Type B pancreatic cell (in vitro differentiated cells): ENCODE data around the gene KIAA1755. TPM values are rescaled to one million over a fixed set of nuclear protein-coding genes. Genes with fewer than 3 reads are reported as not detected.
A peak's percentile ranks its signal among the peaks of the same experiment; 100 is the strongest.

Experiments used
- DNase-seq: peaks from one replicate; pipeline ENCODE4 v3.0.0; 2021; ENCODE audit warnings: mixed read lengths; ENCODE audit not compliant: unreplicated experiment; ENCODE audit errors: extremely low spot score
- H3K27ac Mint-ChIP-seq: 2 replicates; pipeline ENCODE4 v1.8.0; 2021; ENCODE audit warnings: mild to moderate bottlenecking, mixed read lengths
- H3K27me3 Mint-ChIP-seq: 2 replicates; pipeline ENCODE4 v1.8.0; 2021; ENCODE audit warnings: mixed read lengths
- H3K36me3 Mint-ChIP-seq: 2 replicates; pipeline ENCODE4 v1.8.0; 2021; ENCODE audit warnings: mixed read lengths
- H3K4me1 Mint-ChIP-seq: one replicate; pipeline ENCODE4 v1.8.0; 2021; ENCODE audit warnings: mixed read lengths; ENCODE audit not compliant: unreplicated experiment
- H3K4me3 Mint-ChIP-seq: 2 replicates; pipeline ENCODE4 v1.8.0; 2021; ENCODE audit warnings: mild to moderate bottlenecking, mixed read lengths
- H3K9me3 Mint-ChIP-seq: 2 replicates; pipeline ENCODE4 v1.8.0; 2021; ENCODE audit warnings: mixed read lengths
- total RNA-seq: library from RNA; stranded (reverse); gene quantifications from 2 replicates; pipeline ENCODE4 v1.2.1, GENCODE V29; 2021; ENCODE audit warnings: low replicate concordance
- TF ChIP-seq, protein P1 (sequence below): fragments of 200-600 bp; sonication (generic); conservative IDR thresholded peaks from 2 replicates; pipeline ENCODE4 v1.5.0; 2021; ENCODE audit warnings: antibody characterized with exemption, mild to moderate bottlenecking

Gene KIAA1755
- total RNA-seq, 1 donor from 2014 or later: 4.7 TPM

DNA sequence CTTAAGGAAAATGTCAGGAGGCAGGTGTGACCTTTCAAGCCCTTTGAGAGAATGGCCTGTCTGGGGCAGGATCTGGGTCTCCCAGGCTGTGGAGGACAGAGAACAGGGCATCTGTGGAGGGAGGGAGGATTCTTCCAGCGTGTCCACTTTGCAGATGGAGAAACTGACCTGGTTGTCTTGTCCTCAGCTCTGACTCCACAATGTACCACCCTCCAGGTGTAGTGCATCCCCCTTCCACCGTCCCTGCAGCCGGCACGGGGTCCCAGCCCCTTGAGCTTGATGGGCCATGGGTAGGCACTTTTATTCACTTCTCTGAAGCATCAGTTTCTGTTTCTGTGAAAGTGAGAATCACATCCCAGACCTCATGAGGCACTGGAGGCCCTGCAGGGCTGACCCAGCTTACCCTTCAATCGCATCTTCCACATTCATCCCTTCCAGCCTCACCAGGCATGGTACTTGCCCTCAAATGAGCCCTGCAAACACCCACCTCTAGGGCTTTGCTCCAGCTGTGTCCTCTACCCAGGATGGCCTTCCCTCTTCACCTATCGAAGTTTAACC lies 90.8 kb downstream of the KIAA1755 start:
- Mint-ChIP-seq H3K27ac (no peak overlapping the region), H3K4me3 (peak overlapping the region; percentile 33), H3K36me3 (no peaks in the 10 kb centered on the region), H3K4me1 (peaks cover 49% of the 10 kb centered on the region), H3K9me3 (no peaks in the 10 kb centered on the region), H3K27me3 (peaks cover 12% of the 10 kb centered on the region)
- TF ChIP-seq, protein P1, sequence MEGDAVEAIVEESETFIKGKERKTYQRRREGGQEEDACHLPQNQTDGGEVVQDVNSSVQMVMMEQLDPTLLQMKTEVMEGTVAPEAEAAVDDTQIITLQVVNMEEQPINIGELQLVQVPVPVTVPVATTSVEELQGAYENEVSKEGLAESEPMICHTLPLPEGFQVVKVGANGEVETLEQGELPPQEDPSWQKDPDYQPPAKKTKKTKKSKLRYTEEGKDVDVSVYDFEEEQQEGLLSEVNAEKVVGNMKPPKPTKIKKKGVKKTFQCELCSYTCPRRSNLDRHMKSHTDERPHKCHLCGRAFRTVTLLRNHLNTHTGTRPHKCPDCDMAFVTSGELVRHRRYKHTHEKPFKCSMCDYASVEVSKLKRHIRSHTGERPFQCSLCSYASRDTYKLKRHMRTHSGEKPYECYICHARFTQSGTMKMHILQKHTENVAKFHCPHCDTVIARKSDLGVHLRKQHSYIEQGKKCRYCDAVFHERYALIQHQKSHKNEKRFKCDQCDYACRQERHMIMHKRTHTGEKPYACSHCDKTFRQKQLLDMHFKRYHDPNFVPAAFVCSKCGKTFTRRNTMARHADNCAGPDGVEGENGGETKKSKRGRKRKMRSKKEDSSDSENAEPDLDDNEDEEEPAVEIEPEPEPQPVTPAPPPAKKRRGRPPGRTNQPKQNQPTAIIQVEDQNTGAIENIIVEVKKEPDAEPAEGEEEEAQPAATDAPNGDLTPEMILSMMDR: no peak
- DNase-seq: no peak

GRCh38 chr20:38168791-38169589 lies 91.5 kb downstream of the KIAA1755 start:
- Mint-ChIP-seq H3K9me3 (no peaks in the 10 kb centered on the region), H3K4me1 (peaks cover 42% of the 10 kb centered on the region), H3K27ac (peak overlapping the region; percentile 73)

DNA sequence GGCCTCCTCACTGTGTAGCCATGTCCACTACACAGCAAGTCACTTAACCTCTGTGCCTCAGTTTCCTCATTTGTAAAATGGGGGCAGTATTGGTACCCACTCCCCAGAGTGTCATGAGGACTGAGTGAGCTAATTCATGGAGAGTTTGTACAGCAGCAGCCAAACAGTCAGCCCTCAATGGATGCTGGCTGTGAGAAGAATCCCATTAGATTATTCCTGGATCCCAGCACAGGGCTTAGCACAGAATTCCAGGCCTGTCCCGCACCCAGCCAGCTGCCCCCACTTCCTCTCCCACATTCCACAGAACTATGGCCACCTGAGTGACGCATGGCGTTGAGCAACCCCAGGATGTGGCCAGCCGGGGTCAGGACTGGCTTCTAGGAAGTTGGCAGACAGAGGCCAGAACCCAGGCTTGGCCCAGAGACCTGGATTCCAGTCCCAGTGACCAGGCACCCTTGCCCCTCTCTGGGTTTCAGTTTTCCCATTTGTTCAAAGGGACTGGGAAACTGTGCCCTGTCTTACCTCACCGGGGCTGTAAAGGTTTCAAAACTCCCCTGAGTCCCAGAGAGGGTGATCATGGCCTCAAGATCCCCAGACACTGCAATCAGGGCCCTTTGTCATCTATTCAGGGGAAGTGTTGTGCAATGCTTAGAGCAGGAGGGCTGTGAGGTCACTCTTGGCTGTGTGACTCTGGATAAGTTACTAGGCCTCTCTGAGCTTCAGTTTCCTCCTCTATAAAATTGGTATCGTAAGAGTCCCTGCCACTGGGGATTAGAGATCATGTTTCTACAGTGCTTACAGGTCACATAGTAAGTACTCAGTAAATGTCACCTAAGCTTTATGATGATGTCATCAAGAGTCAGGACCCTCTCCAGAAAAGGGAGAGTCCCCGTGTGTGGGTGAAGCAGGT lies 92.4 kb downstream of the KIAA1755 start:
- Mint-ChIP-seq H3K36me3 (no peaks in the 10 kb centered on the region), H3K9me3 (no peaks in the 10 kb centered on the region), H3K27me3 (peaks cover 12% of the 10 kb centered on the region), H3K4me3 (no peak overlapping the region), H3K27ac (peak overlapping the region; percentile 73), H3K4me1 (peaks cover 37% of the 10 kb centered on the region)
- TF ChIP-seq, protein P1: no peak
- no peak for DNase-seq

More at GRCh38 chr20:38168791-38169589, 91.5 kb downstream of the KIAA1755 start:
- no peak overlapping the region for H3K4me3 Mint-ChIP-seq
- H3K36me3 Mint-ChIP-seq: no peaks in the 10 kb centered on the region
- TF ChIP-seq, protein P1: no peak
- peaks cover 12% of the 10 kb centered on the region for H3K27me3 Mint-ChIP-seq
- DNase-seq: no peak

GRCh38 chr20:38167328-38167850 lies 93.1 kb downstream of the KIAA1755 start:
- no peaks in the 10 kb centered on the region for H3K9me3 Mint-ChIP-seq
- peaks cover 12% of the 10 kb centered on the region for H3K27me3 Mint-ChIP-seq
- H3K27ac Mint-ChIP-seq: no peak overlapping the region
- no peak for DNase-seq
- peaks cover 37% of the 10 kb centered on the region for H3K4me1 Mint-ChIP-seq
- no peak overlapping the region for H3K4me3 Mint-ChIP-seq
- TF ChIP-seq, protein P1: no peak
- no peaks in the 10 kb centered on the region for H3K36me3 Mint-ChIP-seq

DNA sequence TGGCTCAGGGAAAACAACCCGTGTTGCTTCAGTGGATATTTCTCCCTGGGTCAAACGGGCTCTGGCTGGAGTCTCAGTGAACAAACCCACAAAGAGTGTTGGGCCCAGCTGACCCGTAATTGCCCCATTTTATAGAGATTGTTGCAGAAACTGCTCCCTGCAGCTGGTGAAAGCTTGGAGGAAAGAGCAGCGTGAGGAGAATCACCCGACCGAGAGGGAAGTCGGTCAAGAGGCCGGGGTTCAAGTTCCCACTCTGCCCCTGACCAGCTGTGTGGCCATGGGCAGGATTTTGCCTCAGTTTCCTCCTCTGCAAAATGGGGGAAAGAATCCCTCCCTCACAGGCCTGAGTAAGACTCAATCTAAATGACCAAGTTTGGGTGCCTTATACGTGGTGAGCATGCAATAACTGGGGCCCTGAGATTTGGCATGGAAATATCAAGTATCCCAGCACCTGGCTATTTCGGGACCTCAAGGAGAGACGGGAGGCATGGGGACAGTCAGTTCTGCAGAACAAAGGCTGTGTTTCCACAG lies 93.8 kb downstream of the KIAA1755 start:
- Mint-ChIP-seq H3K4me1 (peaks cover 36% of the 10 kb centered on the region), H3K4me3 (no peak overlapping the region), H3K36me3 (no peaks in the 10 kb centered on the region), H3K9me3 (no peaks in the 10 kb centered on the region), H3K27ac (peak overlapping the region; percentile 41), H3K27me3 (peaks cover 12% of the 10 kb centered on the region)
- TF ChIP-seq, protein P1: no peak
- no peak for DNase-seq
